ENCODE data around the gene MGP.

MGP gene

DNA sequence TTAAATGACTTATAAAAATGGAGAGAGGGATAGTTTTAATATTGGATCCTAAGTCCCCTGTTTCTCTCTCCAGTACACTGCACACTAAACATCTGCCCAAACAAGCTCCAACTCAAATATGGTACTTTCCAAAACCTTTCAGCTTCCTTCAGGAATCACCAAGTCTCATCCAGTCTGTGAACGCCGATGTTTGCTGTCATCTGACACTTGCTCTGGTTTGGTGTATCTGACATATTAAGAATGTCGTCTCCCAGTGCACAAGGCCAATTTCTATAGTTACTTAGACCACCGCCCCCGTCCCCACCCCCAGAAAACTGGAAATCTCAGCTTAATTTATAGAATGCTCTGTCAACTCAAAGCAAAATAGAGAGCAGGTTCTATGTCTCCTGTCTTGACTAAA, 5.0 kb upstream of the MGP start:
- no peaks in the 10 kb centered on the region for H3F3A ChIP-seq (ENCODE audit: insufficient read depth, low read length)
- no peaks in the 10 kb centered on the region for H4K20me1 ChIP-seq (ENCODE audit: insufficient read depth, low read length)

DNA sequence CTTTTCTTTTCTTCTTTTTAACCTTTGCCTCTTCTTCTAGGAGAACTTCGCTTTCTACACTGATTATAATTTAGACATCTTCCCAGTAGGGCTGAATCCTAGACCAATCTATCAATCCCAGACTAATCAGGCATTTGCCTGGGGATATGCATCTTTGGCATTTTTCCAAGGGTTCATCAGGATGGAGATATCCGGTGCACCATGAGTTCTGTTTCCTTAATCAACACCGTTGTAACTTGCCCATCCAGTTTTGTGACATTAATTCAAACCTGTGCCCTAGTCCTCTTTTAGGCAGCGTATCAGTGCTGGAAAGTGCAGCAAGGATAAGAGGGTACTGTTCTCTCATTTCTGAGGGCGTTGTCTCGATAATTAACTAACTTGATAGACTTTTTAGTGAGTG, 617 bp upstream of the MGP start:
- Histone ChIP-seq H2AFZ (ENCODE audit: low read length) (no peak overlapping the region), H3K9me2 (replicated peaks; ENCODE audit: insufficient read depth, low read length) (no peaks in the 10 kb centered on the region), H3K36me3 (replicated peaks; ENCODE audit: insufficient read depth, low read length) (no peaks in the 10 kb centered on the region), H3F3A (ENCODE audit: insufficient read depth, low read length) (peaks cover 10% of the 10 kb centered on the region; the same call in 1 of the 2 replicates), H4K20me1 (ENCODE audit: insufficient read depth, low read length) (no peaks in the 10 kb centered on the region), H3K9me3 (replicated peaks; ENCODE audit: insufficient read depth, low read length) (no peaks in the 10 kb centered on the region), H3K9ac (ENCODE audit: low read length) (no peak overlapping the region), H3K4me1 (ENCODE audit: low read length) (peaks cover 13% of the 10 kb centered on the region), H3K27me3 (replicated peaks; ENCODE audit: insufficient read depth, low read length) (no peaks in the 10 kb centered on the region), H3K79me2 (ENCODE audit: low read length) (no peaks in the 10 kb centered on the region), H3K4me3 (ENCODE audit: low read length) (no peak overlapping the region), H3K4me2 (ENCODE audit: low read depth, low read length) (no peak overlapping the region), H3K27ac (ENCODE audit: low read length) (no peak overlapping the region)
- TF ChIP-seq EZH2 (optimal IDR thresholded peaks at IDR 0.05; ENCODE audit: low read depth, low read length) (no peak), EZH2phosphoT487 (IDR thresholded peaks at IDR 0.05; ENCODE audit: low read length) (no peak)
- TF ChIP-seq, protein P1, sequence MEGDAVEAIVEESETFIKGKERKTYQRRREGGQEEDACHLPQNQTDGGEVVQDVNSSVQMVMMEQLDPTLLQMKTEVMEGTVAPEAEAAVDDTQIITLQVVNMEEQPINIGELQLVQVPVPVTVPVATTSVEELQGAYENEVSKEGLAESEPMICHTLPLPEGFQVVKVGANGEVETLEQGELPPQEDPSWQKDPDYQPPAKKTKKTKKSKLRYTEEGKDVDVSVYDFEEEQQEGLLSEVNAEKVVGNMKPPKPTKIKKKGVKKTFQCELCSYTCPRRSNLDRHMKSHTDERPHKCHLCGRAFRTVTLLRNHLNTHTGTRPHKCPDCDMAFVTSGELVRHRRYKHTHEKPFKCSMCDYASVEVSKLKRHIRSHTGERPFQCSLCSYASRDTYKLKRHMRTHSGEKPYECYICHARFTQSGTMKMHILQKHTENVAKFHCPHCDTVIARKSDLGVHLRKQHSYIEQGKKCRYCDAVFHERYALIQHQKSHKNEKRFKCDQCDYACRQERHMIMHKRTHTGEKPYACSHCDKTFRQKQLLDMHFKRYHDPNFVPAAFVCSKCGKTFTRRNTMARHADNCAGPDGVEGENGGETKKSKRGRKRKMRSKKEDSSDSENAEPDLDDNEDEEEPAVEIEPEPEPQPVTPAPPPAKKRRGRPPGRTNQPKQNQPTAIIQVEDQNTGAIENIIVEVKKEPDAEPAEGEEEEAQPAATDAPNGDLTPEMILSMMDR (IDR thresholded peaks at IDR 0.05; ENCODE audit: low read length) = no peak
- DNase-seq = no peak

More for the DNA sequence above, 5.0 kb upstream of the MGP start:
- no peaks in the 10 kb centered on the region for H3K79me2 ChIP-seq (ENCODE audit: low read length)
- H3K9me2 ChIP-seq (replicated peaks; ENCODE audit: insufficient read depth, low read length) = no peaks in the 10 kb centered on the region
- H3K27me3 ChIP-seq (replicated peaks; ENCODE audit: insufficient read depth, low read length) = no peaks in the 10 kb centered on the region
- H3K27ac ChIP-seq (ENCODE audit: low read length) = no peak overlapping the region
- H3K9ac ChIP-seq (ENCODE audit: low read length) = no peak overlapping the region
- no peak for DNase-seq
- H3K36me3 ChIP-seq (replicated peaks; ENCODE audit: insufficient read depth, low read length) = no peaks in the 10 kb centered on the region
- no peaks in the 10 kb centered on the region for H3K9me3 ChIP-seq (replicated peaks; ENCODE audit: insufficient read depth, low read length)
- H3K4me2 ChIP-seq (ENCODE audit: low read depth, low read length) = no peak overlapping the region
- H3K4me1 ChIP-seq (ENCODE audit: low read length) = no peaks in the 10 kb centered on the region
- TF ChIP-seq EZH2 (optimal IDR thresholded peaks at IDR 0.05; ENCODE audit: low read depth, low read length) = no peak
- TF ChIP-seq EZH2phosphoT487 (IDR thresholded peaks at IDR 0.05; ENCODE audit: low read length) = no peak
- TF ChIP-seq, protein P1 (IDR thresholded peaks at IDR 0.05; ENCODE audit: low read length) = no peak
- H2AFZ ChIP-seq (ENCODE audit: low read length) = no peak overlapping the region
- no peak overlapping the region for H3K4me3 ChIP-seq (ENCODE audit: low read length)

DNA sequence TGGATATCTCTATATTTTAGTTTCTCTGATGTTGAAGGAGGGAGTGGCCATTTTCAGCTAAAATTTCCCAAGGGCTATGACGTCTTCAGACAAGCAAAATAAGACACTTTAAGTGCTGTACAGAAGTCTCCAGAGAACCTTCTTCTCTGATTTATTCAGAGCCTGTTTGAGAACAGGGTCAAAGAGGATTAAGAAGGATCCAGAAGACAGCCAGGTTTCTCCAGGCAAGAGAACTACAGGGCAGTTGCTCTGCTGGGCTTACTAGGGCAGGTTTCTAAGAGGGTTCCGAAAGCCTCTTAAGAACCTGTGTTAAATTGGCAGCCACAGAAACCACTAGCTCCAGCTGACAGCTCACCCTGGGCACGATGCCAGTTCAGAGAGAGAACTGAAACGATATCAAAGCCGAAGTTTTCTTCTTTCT, 1.2 kb downstream of the MGP start:
- no peaks in the 10 kb centered on the region for H3K9me2 ChIP-seq (replicated peaks; ENCODE audit: insufficient read depth, low read length)
- DNase-seq = peak; percentile 95
- TF ChIP-seq EZH2 (optimal IDR thresholded peaks at IDR 0.05; ENCODE audit: low read depth, low read length) = no peak
- TF ChIP-seq, protein P1 (IDR thresholded peaks at IDR 0.05; ENCODE audit: low read length) = no peak
- no peak for TF ChIP-seq EZH2phosphoT487 (IDR thresholded peaks at IDR 0.05; ENCODE audit: low read length)
- no peaks in the 10 kb centered on the region for H3K36me3 ChIP-seq (replicated peaks; ENCODE audit: insufficient read depth, low read length)
- peak overlapping the region; percentile 61; the same call in 1 of the 2 replicates for H3K27ac ChIP-seq (ENCODE audit: low read length)
- peak overlapping the region; percentile 35 for H3K4me2 ChIP-seq (ENCODE audit: low read depth, low read length)
- H3K79me2 ChIP-seq (ENCODE audit: low read length) = no peaks in the 10 kb centered on the region
- peaks cover 13% of the 10 kb centered on the region for H3K4me1 ChIP-seq (ENCODE audit: low read length)
- H3K27me3 ChIP-seq (replicated peaks; ENCODE audit: insufficient read depth, low read length) = no peaks in the 10 kb centered on the region
- no peaks in the 10 kb centered on the region for H4K20me1 ChIP-seq (ENCODE audit: insufficient read depth, low read length)
- H3F3A ChIP-seq (ENCODE audit: insufficient read depth, low read length) = peaks cover 10% of the 10 kb centered on the region; the same call in 1 of the 2 replicates
- no peak overlapping the region for H3K9ac ChIP-seq (ENCODE audit: low read length)
- H3K9me3 ChIP-seq (replicated peaks; ENCODE audit: insufficient read depth, low read length) = no peaks in the 10 kb centered on the region
- H3K4me3 ChIP-seq (ENCODE audit: low read length) = no peak overlapping the region
- H2AFZ ChIP-seq (ENCODE audit: low read length) = no peak overlapping the region
